SK-N-SH (cell line): ENCODE data around the gene CSNK1G2.

Experiments used
- SIN3A ChIP-seq: IDR thresholded peaks from 2 replicates; pipeline ENCODE4 v1.6.1; 2012; ENCODE audit warnings: low read depth, mild to moderate bottlenecking, low read length, moderate library complexity, borderline replicate concordance
- USF1 ChIP-seq: IDR thresholded peaks from 2 replicates; pipeline ENCODE4 v1.4.0; 2012; ENCODE audit warnings: low read depth, borderline replicate concordance
- YY1 ChIP-seq: IDR thresholded peaks from 2 replicates; pipeline ENCODE4 v1.4.0; 2012; ENCODE audit warnings: low read depth, mild to moderate bottlenecking
- ZBTB33 ChIP-seq: IDR thresholded peaks from 2 replicates; pipeline ENCODE4 v1.4.0; 2012; ENCODE audit warnings: low read depth, borderline replicate concordance

DNA sequence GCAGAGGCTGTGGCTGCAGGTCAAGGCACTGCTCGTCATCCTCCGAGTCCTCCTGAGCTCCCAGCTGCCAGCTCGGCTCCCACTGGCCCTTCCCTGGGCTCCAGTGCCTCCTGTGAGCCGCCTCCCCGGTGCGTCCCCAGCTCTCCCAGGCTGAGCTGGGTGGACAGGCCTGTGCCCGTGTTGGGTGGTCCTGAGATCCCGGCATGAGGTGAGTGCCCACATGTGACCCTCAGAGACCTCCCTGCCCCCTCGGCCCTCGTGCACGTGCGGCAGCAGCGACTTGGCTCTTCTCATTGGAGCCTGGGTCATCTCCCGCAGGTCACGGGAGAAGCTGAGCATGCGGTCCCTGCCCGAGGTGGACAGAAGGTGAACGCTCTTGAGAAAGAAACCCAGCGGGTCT lies 20.3 kb upstream of the CSNK1G2 start:
- TF ChIP-seq YY1 (no peak), USF1 (no peak), SIN3A (no peak), ZBTB33 (no peak)
